Activated CD8-positive, alpha-beta T cell treated with anti-CD3 and anti-CD28 coated beads, Interleukin-2, amount 10 ng/mL, durations not matched to agents 7 days and 5 days (primary cell): ENCODE measurements around the gene CACNB3. TPM values are rescaled to one million over a fixed set of nuclear protein-coding genes. Genes with fewer than 3 reads are reported as not detected.

Source experiments
- ATAC-seq: fragments of 150-1000 bp; cut with Tn5 transposase; one replicate; pipeline ENCODE4 v1.10.0; 2021; ENCODE audit warnings: moderate library complexity
- CTCF ChIA-PET: fragments of 350-600 bp; sonication (Branson Sonifier 250); formaldehyde crosslinking; loops from one replicate; lab custom pipeline; 2021; ENCODE audit warnings: antibody characterized with exemption; lab: Charles Lee
- POLR2A ChIA-PET: fragments of 350-600 bp; sonication (Branson Sonifier 250); formaldehyde crosslinking; loops from one replicate; lab custom pipeline; 2021; ENCODE audit warnings: antibody characterized with exemption; lab: Charles Lee
- DNase-seq: peaks from one replicate; pipeline ENCODE4 v3.0.0-alpha.2; 2020
- H3K27ac Mint-ChIP-seq: one replicate; pipeline ENCODE4 v1.8.0; 2021; ENCODE audit warnings: mild to moderate bottlenecking, mixed read lengths
- H3K27me3 Mint-ChIP-seq: one replicate; pipeline ENCODE4 v1.8.0; 2021; ENCODE audit warnings: low read depth, mixed read lengths
- H3K36me3 Mint-ChIP-seq: one replicate; pipeline ENCODE4 v1.8.0; 2021; ENCODE audit warnings: low read depth, mixed read lengths
- H3K4me1 Mint-ChIP-seq: one replicate; pipeline ENCODE4 v1.8.0; 2021; ENCODE audit warnings: low read depth, mixed read lengths
- H3K4me3 Mint-ChIP-seq: one replicate; pipeline ENCODE4 v1.8.0; 2021; ENCODE audit warnings: mild to moderate bottlenecking, mixed read lengths
- H3K9me3 Mint-ChIP-seq: one replicate; pipeline ENCODE4 v1.8.0; 2022; ENCODE audit warnings: mixed read lengths; ENCODE audit not compliant: insufficient read depth
- total RNA-seq, 2 experiments: library from RNA; stranded (reverse); gene quantifications; one replicate each; pipeline ENCODE4 v1.2.3, GENCODE V29; 2021

CACNB3 gene
- total RNA-seq, 2 experiments from 2014 or later: 10.5 to 13.1 TPM

DNA sequence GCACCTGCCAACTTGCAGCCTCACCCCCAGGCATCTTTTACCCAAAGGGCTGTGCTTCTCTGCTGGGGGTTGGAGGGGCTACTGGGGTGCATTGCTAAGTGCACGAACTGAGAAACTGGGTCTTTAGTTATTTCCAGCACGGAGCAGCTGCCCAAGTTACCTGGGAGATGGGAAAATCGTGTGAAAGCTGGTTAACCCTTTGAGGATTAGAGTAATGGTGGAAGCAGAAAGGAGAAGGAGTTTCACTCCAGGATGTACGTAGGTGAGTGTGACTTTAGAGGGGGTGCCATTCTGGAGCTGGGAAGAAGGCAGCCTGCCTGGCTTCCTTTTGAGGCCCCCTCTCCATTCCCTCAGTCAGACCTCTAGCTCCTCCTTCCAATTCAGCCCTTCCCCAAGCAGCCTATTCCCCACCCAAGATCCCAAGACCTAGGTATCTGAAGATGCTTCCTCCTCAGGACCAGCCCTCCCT is 28.4 kb upstream of the CACNB3 start:
- ATAC-seq: no peak

DNA sequence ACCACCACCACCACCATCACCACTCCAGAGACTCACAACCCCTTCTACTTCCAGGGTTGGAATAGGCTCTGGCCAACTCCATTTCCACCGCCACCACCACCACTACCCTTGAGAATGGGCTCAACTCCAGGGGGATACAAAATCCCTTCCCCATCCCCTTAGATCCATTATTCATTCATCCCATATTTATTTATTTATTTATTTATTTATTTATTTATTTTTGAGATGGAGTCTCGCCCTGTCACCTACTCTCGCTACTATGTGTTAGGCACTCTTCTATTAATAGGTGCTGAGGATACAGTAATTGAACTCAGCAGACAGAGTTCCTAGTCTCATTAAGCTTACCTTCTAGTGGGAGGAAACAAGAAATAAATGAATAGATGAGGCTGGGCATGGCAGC is 24.6 kb upstream of the CACNB3 start:
- no peaks in the 10 kb centered on the region for H3K36me3 Mint-ChIP-seq
- no peak overlapping the region for H3K4me3 Mint-ChIP-seq
- POLR2A ChIA-PET: interaction anchor here (0.6 to 0.8 kb wide), 2 partner anchors 9 to 58 kb away, joined by 3 read pairs; partner anchors contain the start of gene DDX23
- no peaks in the 10 kb centered on the region for H3K9me3 Mint-ChIP-seq
- H3K27me3 Mint-ChIP-seq: peaks cover 24% of the 10 kb centered on the region
- CTCF ChIA-PET: interaction anchor here (1.2 to 11.5 kb wide), 7 partner anchors 17 to 47 kb away, joined by 3 to 267 read pairs (median 20); partner anchors contain the start of gene CACNB3
- DNase-seq (no peak), ATAC-seq (no peak)
- H3K27ac Mint-ChIP-seq: no peak overlapping the region
- peaks cover 18% of the 10 kb centered on the region for H3K4me1 Mint-ChIP-seq

More for the DNA sequence above, 28.4 kb upstream of the CACNB3 start:
- no peak overlapping the region for H3K27ac Mint-ChIP-seq
- H3K27me3 Mint-ChIP-seq: peaks cover 48% of the 10 kb centered on the region
- H3K9me3 Mint-ChIP-seq: no peaks in the 10 kb centered on the region
- ChIA-PET CTCF (interaction anchor here (1.0 to 11.5 kb wide), 3 partner anchors 25 to 37 kb away, joined by 4 to 267 read pairs (median 5); no protein-coding TSS in a partner anchor), POLR2A (no interaction called here)
- no peaks in the 10 kb centered on the region for H3K36me3 Mint-ChIP-seq
- H3K4me1 Mint-ChIP-seq: peaks cover 4% of the 10 kb centered on the region
- H3K4me3 Mint-ChIP-seq: no peak overlapping the region
- no peak for DNase-seq

DNA sequence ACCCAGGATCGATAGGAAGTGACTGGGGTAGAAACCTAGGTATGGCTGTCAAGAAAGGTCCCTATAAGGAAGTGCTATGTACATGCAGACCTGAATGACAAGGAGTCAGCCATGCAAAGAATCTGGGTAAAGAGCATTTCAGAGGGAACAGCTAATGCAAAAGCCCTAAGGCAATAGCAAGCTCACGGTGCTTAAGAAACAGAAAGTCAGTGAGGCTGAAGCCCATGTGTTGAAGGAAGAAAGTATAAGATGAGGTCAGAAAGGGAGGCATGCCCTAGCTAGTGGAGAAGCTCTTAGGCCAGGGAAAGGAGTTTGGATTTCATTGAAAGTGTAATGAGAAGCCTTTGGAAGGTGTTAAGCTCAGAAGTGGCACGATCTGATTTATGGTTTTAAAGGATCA is 23.4 kb upstream of the CACNB3 start:
- H3K4me3 Mint-ChIP-seq: no peak overlapping the region
- ATAC-seq (no peak), DNase-seq (no peak)
- H3K27ac Mint-ChIP-seq: no peak overlapping the region
- CTCF ChIA-PET: interaction anchor here (0.7 to 11.5 kb wide), 25 partner anchors 9 to 255 kb away, joined by 3 to 267 read pairs (median 4); partner anchors contain the start of gene CACNB3
- peaks cover 21% of the 10 kb centered on the region for H3K27me3 Mint-ChIP-seq
- no peaks in the 10 kb centered on the region for H3K9me3 Mint-ChIP-seq
- no peaks in the 10 kb centered on the region for H3K36me3 Mint-ChIP-seq
- peaks cover 18% of the 10 kb centered on the region for H3K4me1 Mint-ChIP-seq
- POLR2A ChIA-PET: interaction anchor here (0.9 to 1.6 kb wide), 3 partner anchors 16 to 41 kb away, joined by 3 to 4 read pairs (median 3); no protein-coding TSS in a partner anchor

DNA sequence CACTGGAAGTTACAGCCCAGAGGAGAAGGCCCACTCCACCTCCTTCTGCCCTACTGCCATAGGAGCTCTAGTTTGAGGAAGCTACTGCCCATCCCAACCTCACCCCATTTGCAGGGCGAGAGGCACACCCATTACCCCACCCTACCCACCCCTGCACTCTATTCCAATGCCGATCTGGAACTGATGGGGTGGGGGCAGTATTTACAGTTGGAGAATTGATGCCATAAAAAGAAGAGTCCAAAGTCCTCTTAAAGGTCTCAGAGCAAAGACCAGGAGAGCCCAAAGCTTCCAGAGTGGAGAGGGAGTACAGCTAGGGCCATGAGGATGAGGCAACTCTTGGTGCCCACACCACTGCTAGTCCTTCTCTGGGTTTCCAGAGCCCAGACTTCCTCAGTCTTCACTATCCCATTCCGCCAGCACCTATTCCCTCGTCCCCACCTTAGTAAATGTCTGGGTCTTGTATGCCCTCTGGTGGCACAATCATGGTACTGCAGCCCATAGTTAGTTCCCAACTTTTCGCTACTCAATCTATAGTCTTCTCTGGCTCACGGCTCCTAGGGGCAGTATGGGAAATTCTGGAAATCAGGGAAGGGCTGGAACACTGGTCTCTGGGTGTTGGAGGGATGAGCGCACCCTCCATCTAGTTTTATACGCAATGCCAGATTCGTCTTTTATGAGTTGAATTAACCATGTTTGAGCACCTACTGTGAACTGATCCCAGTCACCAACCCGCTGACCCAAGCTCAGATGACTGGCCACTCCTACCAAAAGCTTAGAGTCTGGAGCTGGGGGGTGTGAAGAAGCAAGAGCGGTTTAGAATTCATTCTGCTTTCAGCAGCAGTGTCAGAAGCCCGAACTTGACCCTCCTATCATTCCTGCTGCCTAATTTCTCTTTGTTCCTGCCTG is 22.5 kb upstream of the CACNB3 start:
- CTCF ChIA-PET: interaction anchor here (0.7 to 11.5 kb wide), 26 partner anchors 9 to 123 kb away, joined by 3 to 267 read pairs (median 4); partner anchors contain the start of gene KANSL2
- Mint-ChIP-seq H3K4me3 (no peak overlapping the region), H3K36me3 (no peaks in the 10 kb centered on the region), H3K27me3 (peaks cover 14% of the 10 kb centered on the region), H3K27ac (no peak overlapping the region), H3K9me3 (no peaks in the 10 kb centered on the region), H3K4me1 (peaks cover 14% of the 10 kb centered on the region)
- DNase-seq (peak; percentile 70), ATAC-seq (peak; percentile 72)
- POLR2A ChIA-PET: interaction anchor here (0.9 to 1.6 kb wide), 4 partner anchors 15 to 42 kb away, joined by 3 to 4 read pairs (median 3); no protein-coding TSS in a partner anchor

DNA sequence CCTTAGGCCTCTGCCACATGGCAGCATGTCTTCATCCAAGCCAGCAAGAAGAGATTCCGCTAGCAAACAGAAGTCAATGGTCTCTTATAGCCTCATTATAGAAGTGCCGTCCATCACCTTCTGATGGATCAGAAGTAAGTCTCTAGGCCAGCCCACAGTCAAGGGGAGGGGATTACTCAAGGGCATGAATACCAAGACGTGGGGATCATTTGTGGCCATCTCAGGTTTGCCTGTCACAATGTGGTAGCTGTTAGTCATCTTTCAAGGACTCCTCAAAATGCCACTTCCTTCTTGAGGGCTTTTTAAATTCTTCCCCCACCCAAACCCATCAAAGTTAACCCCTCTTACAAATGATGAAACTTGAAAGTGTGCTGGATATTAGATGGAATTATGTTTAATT is 21.3 kb upstream of the CACNB3 start:
- ATAC-seq (peak; percentile 68), DNase-seq (peak; percentile 54)
- no peaks in the 10 kb centered on the region for H3K9me3 Mint-ChIP-seq
- peaks cover 12% of the 10 kb centered on the region for H3K27me3 Mint-ChIP-seq
- CTCF ChIA-PET: interaction anchor here (0.6 to 11.5 kb wide), 16 partner anchors 13 to 127 kb away, joined by 3 to 267 read pairs (median 4); partner anchors contain the start of gene KANSL2
- no peak overlapping the region for H3K4me3 Mint-ChIP-seq
- H3K4me1 Mint-ChIP-seq: peaks cover 14% of the 10 kb centered on the region
- H3K27ac Mint-ChIP-seq: no peak overlapping the region
- POLR2A ChIA-PET: interaction anchor here (0.6 to 1.2 kb wide), 3 partner anchors 19 to 44 kb away, joined by 3 read pairs; no protein-coding TSS in a partner anchor
- H3K36me3 Mint-ChIP-seq: no peaks in the 10 kb centered on the region

DNA sequence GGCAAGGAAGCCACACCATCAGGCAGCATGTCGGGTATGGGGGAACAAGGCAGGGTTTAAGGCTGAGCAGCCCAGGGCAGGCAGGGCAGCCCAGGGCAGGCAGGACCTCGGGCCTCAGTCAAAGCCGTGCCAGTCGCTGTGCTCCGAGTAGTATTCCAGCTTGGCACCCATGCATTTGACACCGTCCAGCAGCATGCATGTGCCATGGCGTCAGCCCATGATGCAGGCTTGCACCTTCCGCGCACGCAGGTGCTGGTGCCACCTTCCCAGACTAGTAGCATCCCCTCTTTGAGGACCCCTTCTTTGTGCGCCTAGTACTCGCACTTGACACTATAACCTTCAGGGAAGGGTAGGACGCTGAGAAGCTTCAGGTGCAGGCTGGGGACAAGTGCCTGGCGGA is 17.8 kb upstream of the CACNB3 start:
- ATAC-seq: no peak
- no peaks in the 10 kb centered on the region for H3K27me3 Mint-ChIP-seq
- H3K4me1 Mint-ChIP-seq: peaks cover 23% of the 10 kb centered on the region
- ChIA-PET POLR2A (no interaction called here), CTCF (interaction anchor here (1.3 kb wide), 1 partner anchor 47 kb away, joined by 6 read pairs; no protein-coding TSS in a partner anchor)
- no peaks in the 10 kb centered on the region for H3K9me3 Mint-ChIP-seq
- H3K4me3 Mint-ChIP-seq: no peak overlapping the region
- H3K36me3 Mint-ChIP-seq: no peaks in the 10 kb centered on the region
- H3K27ac Mint-ChIP-seq: no peak overlapping the region
- DNase-seq: no peak

DNA sequence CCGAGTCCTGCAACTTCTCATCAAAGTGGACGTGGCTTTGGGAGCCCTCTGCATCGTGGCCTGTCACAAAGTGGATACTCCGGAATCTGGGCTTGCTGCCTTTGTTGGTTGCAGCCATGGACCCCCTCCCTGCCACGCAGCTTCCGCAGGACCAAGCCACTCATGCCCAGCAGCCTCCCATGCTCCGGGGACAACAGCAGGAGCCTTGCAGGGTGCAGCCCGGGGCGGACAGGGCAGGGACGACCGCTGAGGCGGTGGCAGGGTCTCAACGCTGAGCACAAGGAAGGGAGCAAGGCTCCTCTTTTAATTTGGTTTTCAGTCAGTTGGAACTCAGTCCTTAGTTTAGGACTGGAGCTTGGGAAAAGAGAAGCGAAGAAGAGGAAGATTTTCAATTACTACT is 17.3 kb upstream of the CACNB3 start:
- Mint-ChIP-seq H3K36me3 (no peaks in the 10 kb centered on the region), H3K4me3 (no peak overlapping the region), H3K27ac (no peak overlapping the region), H3K4me1 (peaks cover 20% of the 10 kb centered on the region), H3K9me3 (no peaks in the 10 kb centered on the region), H3K27me3 (no peaks in the 10 kb centered on the region)
- ChIA-PET CTCF (interaction anchor here (1.3 to 3.1 kb wide), 2 partner anchors 14 to 48 kb away, joined by 6 to 16 read pairs; no protein-coding TSS in a partner anchor), POLR2A (no interaction called here)
- DNase-seq: no peak
- ATAC-seq: no peak

DNA sequence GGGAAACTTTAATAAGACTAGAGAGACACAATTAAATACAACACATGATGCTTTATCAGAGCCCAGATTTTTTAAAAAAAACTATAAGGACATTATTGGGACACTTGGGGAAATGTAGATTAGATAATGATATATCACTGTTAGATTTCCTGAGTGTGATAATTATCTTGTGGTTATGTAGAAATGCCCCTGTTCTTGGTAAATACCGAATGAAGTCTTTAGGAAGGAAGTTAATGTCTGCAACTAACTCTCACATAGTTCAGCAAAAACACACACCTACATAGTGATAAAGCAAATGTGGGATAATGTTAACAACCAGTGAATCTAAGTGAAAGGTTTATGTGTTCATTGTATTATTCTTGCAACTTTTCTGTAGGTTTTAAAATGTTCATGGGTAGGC is 14.6 kb upstream of the CACNB3 start:
- peak; percentile 58 for ATAC-seq
- no peaks in the 10 kb centered on the region for H3K27me3 Mint-ChIP-seq
- ChIA-PET POLR2A (no interaction called here), CTCF (interaction anchor here (3.1 kb wide), 1 partner anchor 11 kb away, joined by 16 read pairs; no protein-coding TSS in a partner anchor)
- no peaks in the 10 kb centered on the region for H3K36me3 Mint-ChIP-seq
- H3K27ac Mint-ChIP-seq: peak overlapping the region; percentile 27
- no peak overlapping the region for H3K4me3 Mint-ChIP-seq
- DNase-seq: no peak
- no peaks in the 10 kb centered on the region for H3K9me3 Mint-ChIP-seq
- H3K4me1 Mint-ChIP-seq: peaks cover 19% of the 10 kb centered on the region

DNA sequence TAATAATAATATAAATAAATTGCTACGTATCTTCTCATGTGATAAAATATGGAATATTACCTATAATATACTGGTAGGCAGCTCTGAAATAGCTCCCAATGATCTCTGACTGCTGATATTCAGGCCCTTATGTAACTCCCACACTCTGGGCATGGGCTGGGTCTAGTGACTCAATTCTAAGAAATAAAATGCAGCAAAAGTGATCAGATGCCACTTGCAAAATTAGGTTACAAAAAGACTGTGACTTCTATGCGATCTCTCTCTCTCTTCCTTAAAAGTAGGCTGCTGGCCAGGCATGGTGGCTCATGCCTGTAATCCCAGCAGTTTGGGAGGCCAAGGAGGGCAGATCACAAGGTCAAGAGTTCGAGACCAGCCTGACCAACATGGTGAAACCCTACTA is 10.3 kb upstream of the CACNB3 start:
- no peak for ATAC-seq
- CTCF ChIA-PET: interaction anchor here (1.3 kb wide), 1 partner anchor 55 kb away, joined by 4 read pairs; no protein-coding TSS in a partner anchor
- Mint-ChIP-seq H3K36me3 (no peaks in the 10 kb centered on the region), H3K4me1 (peaks cover 23% of the 10 kb centered on the region), H3K9me3 (no peaks in the 10 kb centered on the region), H3K4me3 (no peak overlapping the region), H3K27ac (no peak overlapping the region), H3K27me3 (no peaks in the 10 kb centered on the region)
- POLR2A ChIA-PET: no interaction called here
- no peak for DNase-seq

DNA sequence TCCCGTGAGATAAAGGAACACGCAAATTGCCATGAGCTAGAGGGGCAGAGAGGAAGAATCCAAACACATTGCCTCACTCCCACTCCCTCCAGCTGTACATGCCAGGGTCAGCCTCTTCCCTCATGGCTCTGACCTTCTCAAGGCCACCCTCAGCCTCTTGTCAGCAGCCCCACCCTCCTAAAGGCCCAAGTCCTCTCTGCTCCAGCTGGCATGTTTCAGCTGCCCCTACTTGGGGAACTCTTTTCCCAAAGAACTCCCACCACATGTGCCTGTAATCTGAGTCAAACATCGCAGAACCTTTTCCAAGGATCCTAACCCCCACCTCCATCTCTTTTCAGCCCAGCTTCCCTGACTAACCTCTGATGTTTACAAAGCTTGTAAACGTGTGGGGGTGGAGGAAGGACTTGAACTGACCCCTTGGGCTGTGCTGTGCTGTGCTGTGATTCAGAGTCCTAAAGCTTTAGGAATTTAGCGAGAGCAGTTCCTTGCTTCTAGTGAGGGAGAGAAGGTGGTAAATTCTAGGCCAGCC is 7.3 kb upstream of the CACNB3 start:
- ATAC-seq (no peak), DNase-seq (no peak)
- Mint-ChIP-seq H3K27me3 (no peaks in the 10 kb centered on the region), H3K36me3 (no peaks in the 10 kb centered on the region), H3K9me3 (no peaks in the 10 kb centered on the region), H3K4me1 (peaks cover 27% of the 10 kb centered on the region), H3K27ac (no peak overlapping the region), H3K4me3 (no peak overlapping the region)
- ChIA-PET CTCF (interaction anchor here (1.0 kb wide), 1 partner anchor 16 kb away, joined by 5 read pairs; no protein-coding TSS in a partner anchor), POLR2A (interaction anchor here (0.9 kb wide), 1 partner anchor 16 kb away, joined by 3 read pairs; no protein-coding TSS in a partner anchor)

DNA sequence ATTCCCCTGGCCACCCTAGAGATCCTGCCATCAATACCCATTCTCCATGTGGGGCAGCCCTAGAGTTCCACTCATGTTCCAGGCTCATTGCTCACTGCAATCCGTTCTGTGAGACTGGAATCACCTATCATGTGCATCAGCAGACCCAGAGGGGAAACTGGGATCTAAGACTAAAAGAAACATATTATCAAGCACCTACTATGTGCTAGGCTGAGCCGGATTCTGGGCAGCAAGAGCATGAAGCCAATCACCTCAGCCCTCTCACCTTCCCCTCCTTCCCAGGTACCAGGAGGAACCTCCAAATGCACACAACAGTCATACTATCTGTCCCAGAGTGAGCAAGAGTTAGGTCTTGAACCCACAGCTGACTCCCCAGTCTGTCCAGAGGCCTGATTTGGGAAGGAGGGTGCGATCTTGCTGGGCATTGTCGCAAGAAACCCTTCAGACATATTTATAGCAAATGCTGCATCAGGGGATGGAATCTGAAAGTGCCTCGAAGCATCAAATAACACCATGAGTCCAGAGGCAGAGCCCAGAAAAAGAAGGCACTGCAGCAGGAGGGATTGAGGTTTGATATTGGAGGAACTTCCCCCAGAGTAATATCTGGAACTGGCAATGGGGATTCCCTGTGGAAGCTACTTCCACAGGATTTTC is 6.7 kb upstream of the CACNB3 start:
- DNase-seq: no peak
- CTCF ChIA-PET: interaction anchor here (1.0 to 1.4 kb wide), 4 partner anchors 15 to 58 kb away, joined by 3 to 7 read pairs (median 4); no protein-coding TSS in a partner anchor
- no peak overlapping the region for H3K4me3 Mint-ChIP-seq

More for the DNA sequence above, 6.7 kb upstream of the CACNB3 start:
- H3K27me3 Mint-ChIP-seq: peaks cover 5% of the 10 kb centered on the region
- H3K27ac Mint-ChIP-seq: no peak overlapping the region
- peaks cover 30% of the 10 kb centered on the region for H3K4me1 Mint-ChIP-seq
- POLR2A ChIA-PET: no interaction called here
- H3K36me3 Mint-ChIP-seq: no peaks in the 10 kb centered on the region
- H3K9me3 Mint-ChIP-seq: no peaks in the 10 kb centered on the region
- ATAC-seq: no peak
